Astrocyte (in vitro differentiated cells and primary cell): ENCODE results near the gene MMEL1.

Experiments used
- CTCF ChIP-seq: IDR thresholded peaks from 2 replicates; pipeline ENCODE4 v1.5.1; 2011; ENCODE audit warnings: low read depth, mild to moderate bottlenecking, inconsistent platforms, low read length, moderate library complexity; ENCODE audit not compliant: insufficient read depth
- EZH2 ChIP-seq: IDR thresholded peaks from 2 replicates; pipeline ENCODE4 v1.6.1; 2012; ENCODE audit warnings: mild to moderate bottlenecking, low read length, inconsistent platforms; ENCODE audit not compliant: insufficient read depth

- no peak for TF ChIP-seq EZH2
- TF ChIP-seq CTCF, result no peak
These were observed 37.5 kb downstream of the MMEL1 start for GRCh38 chr1:2595261-2595811.
